DOHH2 (cell line): ENCODE measurements around the gene OTX2.

Experiments used
- CTCF ChIP-seq: fragments of 200-600 bp; sonication (generic); IDR thresholded peaks from one replicate; pipeline ENCODE4 v1.5.1; 2014; ENCODE audit warnings: antibody characterized with exemption, mild to moderate bottlenecking, low read depth, low read length; ENCODE audit not compliant: poor library complexity, severe bottlenecking
- EZH2phosphoT487 ChIP-seq: fragments of 200-600 bp; sonication (generic); IDR thresholded peaks from 2 replicates; pipeline ENCODE4 v1.6.1; 2017; ENCODE audit warnings: borderline replicate concordance, mild to moderate bottlenecking, antibody characterized with exemption, low read length, moderate library complexity, mixed read lengths

- TF ChIP-seq CTCF (no peak), EZH2phosphoT487 (no peak)
These were observed 1.7 kb downstream of the OTX2 start for GRCh38 chr14:56808383-56809269.
